ENCODE measurements around the gene SPDYE9. TPM values are rescaled to one million over a fixed set of nuclear protein-coding genes. Genes with fewer than 3 reads are reported as not detected.
"Not testable (repeated sequence)": the region's sequence is repeated elsewhere in the genome, so short reads cannot be mapped to it uniquely, and the experiment has no call there.

SPDYE9 gene
- polyA plus RNA-seq (2014; cell fraction: cytosol; rRNA removed): 0.05 and 0.20 TPM in 2 replicates
- not detected in 2 replicates for polyA plus RNA-seq (2014; cell fraction: nucleus; rRNA removed)

- DNase-seq (ENCODE audit: low spot score): not testable (repeated sequence)
Observed at GRCh38 chr7:73085938-73086337, at the start of gene SPDYE9. Gene SPDYE9, minus strand, starts transcription at chr7:73086038. Its CDS starts 1,800 bp downstream, at chr7:73084238.

GRCh38 chr7:73134866-73135265 is 49.0 kb upstream of the SPDYE9 start:
- DNase-seq (ENCODE audit: low spot score): not testable (repeated sequence)

GRCh38 chr7:73132651-73133217 is 46.9 kb upstream of the SPDYE9 start:
- DNase-seq (ENCODE audit: low spot score): not testable (repeated sequence)

GRCh38 chr7:73130612-73131011 is 44.8 kb upstream of the SPDYE9 start:
- DNase-seq (ENCODE audit: low spot score): not testable (repeated sequence)

- not testable (repeated sequence) for DNase-seq (ENCODE audit: low spot score)
Observed at GRCh38 chr7:73124126-73124525, 38.3 kb upstream of the SPDYE9 start.

GRCh38 chr7:73122778-73123447 is 37.1 kb upstream of the SPDYE9 start:
- not testable (repeated sequence) for DNase-seq (ENCODE audit: low spot score)

- not testable (repeated sequence) for DNase-seq (ENCODE audit: low spot score)
Observed at GRCh38 chr7:73118155-73118554, 32.3 kb upstream of the SPDYE9 start.

GRCh38 chr7:73057811-73058210 is 28.0 kb downstream of the SPDYE9 start, which contains the start of gene SPDYE11:
Gene SPDYE11, minus strand, starts transcription at chr7:73057911. Its CDS starts 1,800 bp downstream, at chr7:73056111.
- DNase-seq (ENCODE audit: low spot score): not testable (repeated sequence)

- not testable (repeated sequence) for DNase-seq (ENCODE audit: low spot score)
Observed at GRCh38 chr7:73029666-73030065, 56.2 kb downstream of the SPDYE9 start, which contains the start of gene SPDYE8. Gene SPDYE8, minus strand, starts transcription at chr7:73029766. Its CDS starts 1,800 bp downstream, at chr7:73027966.

Small RNA genes within 50 kb of the gene (small RNA-seq; reads per million reads assigned to genes)
- gene RF00019: 0 reads per million in 2 experiments
